GM04504 (cell line): ENCODE data around the gene WWOX.

Source experiments
- DNase-seq: peaks from one replicate; pipeline ENCODE4 v3.0.0-alpha.2; 2012; ENCODE audit warnings: low read depth

WWOX gene

GRCh38 chr16:78105517-78105916, 6.1 kb downstream of the WWOX start:
- DNase-seq: no peak

- DNase-seq: no peak
Observed at GRCh38 chr16:78106686-78107085, 7.2 kb downstream of the WWOX start.

DNA sequence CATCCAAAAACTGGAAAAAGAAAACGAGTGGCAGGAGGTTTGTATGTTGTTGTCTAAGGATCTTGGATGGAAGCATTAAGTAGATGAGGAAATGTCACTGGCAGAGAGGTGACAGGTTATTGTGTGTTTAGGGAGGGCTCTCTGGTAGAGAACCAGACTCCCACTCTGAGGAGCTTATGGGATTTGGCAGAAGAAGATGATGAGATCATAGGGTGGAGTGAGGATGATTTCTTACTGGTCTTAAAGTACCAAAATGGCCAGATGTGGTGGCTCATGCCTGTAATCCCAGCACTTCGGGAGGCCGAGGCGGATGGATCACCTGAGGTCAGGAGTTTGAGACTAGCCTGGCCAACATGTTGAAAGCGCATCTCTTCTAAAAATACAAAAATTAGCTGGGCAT, 9.0 kb downstream of the WWOX start:
- DNase-seq: no peak

DNA sequence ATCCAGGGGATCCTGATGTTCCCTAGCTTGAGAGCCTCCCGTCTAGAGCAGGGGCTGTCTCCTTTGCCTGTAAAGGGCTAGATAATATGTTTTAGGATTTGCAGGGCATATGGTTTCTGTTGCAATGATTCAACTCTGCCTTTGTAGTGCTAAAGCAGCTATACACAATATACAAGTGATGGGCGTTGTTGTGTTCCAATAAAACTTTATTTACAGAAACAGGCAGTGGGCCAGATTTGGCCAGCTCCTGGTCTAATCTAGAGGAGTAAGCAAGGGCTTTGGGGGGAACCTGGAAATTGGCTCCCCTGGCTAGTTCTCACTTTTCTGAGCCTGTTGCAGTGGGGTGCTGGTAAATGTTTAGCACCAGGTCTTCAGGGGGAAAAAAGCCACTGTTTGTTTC, 13.8 kb downstream of the WWOX start:
- DNase-seq: no peak

DNA sequence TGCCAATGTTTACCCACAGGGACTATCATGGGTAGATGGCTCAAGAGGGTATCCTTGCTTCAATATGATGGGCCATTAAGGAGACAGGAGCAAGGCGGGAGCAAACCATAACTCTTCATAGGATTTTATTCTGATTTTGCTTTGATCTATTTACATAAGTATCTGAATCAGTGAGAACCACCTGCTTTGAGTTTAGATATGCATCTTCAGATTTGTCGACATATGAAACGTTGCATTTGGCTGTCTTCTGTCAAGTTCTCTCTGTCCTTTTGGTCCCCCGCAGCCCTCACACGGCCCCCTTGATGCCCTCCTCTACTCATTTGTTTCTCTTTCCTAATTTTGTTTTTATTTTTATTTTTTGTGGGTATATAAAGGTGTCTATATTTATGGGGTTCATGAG, 16.2 kb downstream of the WWOX start:
- no peak for DNase-seq

DNA sequence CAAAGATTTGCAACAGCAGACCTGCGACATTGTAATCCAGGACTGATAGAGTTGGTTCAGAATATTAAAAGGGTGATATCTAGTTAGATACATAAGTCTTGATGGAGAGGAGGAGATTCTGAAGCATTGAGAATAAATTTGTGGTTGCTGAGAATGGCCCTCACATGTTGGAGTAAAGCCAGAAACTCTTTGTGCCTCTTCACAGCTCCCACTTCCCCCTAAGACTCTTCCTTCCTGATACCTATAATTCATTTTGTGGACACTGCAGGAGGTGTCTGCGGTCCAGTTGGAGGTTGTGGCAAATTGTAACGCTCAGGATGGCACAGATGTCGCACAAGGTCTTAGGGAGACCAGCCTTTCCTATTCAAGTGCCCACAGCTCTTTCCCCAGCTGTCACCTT, 17.5 kb downstream of the WWOX start:
- no peak for DNase-seq

GRCh38 chr16:78117391-78117790, 17.9 kb downstream of the WWOX start:
- DNase-seq: no peak

- no peak for DNase-seq
Observed at GRCh38 chr16:78118469-78119025, 19.1 kb downstream of the WWOX start.

DNA sequence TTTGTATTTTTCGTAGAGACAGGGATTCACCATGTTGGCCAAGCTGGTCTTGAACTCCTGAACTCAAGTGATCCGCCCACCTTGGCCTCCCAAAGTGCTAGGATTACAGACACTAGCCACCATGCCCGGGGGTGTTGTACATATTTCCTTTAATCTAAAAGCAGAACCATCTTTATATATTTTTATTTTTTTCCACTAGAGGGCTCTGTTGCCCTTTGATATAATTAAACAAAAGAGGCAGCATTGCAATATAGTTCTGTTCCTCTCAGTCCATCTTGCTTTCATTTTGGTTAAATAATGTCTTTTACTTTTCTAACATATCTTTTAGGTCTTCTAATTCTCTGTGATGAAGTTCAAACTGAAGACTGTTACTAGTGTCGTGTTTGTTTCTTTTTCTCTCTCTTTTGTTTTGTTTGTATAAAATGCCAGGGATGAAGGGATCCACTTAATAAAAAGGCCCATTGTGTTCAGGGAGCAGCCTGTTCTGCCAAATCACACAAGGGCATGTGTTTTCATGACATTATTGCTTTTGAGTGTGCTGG, 23.4 kb downstream of the WWOX start:
- peak; percentile 22 for DNase-seq

- no peak for DNase-seq
Observed at GRCh38 chr16:78125112-78125844, 25.8 kb downstream of the WWOX start.

DNA sequence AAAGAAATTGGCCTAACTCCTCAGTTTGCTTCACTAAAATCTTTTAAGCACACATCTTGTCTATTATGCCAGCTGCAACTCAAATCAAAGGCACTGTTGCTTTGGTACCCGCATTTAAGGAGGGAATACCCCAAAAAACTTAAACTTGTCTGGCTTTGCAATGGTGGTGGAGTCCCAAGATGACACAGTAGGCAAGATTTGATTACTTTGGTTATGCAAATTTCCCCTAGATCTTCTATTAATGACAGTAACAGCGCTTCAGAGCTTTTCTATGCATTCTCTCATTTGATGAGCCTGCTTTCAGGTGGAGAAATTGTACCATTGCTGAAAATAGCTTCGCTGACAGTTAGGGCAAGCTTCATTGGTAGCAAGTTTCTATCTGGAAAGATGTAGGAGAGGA, 27.2 kb downstream of the WWOX start:
- no peak for DNase-seq

DNA sequence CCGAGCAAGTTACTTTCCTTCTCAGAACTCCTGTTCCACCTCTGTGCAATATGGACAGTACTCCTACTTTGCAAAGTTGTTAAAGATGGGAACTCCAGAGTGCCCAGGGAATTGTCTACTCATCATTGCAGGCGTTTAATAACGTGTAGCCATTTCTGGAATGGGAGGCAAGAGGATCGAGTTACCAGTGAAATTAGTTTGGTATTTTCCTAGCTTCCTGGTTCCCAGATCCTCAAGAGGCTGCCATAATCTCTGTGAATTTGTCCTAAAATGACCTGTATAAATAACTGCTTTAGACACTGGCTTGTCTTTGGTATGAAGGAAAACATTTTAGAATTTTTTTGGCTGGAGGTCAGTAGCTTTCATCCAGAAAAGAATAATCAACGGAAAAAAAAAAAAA, 27.7 kb downstream of the WWOX start:
- peak; percentile 16 for DNase-seq

GRCh38 chr16:78128913-78129312, 29.5 kb downstream of the WWOX start:
- no peak for DNase-seq

GRCh38 chr16:78129349-78129748, 29.9 kb downstream of the WWOX start:
- no peak for DNase-seq

DNA sequence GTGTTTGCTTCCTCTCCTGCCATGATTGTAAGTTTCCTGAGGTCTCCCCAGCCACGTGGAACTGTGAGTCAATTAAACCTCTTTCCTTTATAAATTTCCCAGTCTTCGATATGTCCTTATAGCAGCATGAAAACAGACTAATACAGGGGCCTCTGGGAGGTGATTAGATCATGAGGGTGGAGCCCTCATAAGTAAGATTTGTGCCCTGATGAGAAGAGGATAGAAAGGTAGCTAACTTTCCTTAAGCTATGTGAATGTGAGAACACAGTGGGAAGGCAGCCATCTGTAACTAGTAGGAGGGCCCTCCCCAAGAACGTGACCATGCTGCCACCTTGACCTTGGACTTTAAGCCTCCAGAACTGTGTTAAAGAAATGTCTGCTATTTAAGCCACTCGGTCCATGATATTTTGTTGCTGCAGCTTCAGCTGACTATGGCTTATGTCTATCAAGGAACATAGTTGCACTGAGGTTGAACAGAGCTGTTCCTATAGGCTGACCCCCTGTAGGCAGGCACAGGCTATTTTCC, 30.7 kb downstream of the WWOX start:
- no peak for DNase-seq

DNA sequence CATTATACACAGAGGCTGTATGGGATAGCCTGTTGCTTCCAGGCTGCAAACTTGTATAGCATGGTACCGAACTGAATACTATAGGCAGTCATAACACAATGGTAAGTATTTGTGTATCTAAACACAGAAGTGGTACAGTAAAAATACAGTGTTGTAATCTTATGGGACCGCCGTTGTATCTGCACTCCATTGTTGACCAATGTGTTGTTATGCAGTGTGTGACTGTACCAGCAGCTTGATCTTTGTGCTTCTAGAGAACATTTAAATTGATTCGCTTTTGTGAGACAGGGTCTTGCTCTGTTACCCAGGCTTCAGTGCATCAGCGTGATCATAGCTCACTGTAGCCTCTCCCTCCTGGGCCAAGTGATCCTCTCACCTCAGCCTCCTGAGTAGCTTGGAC, 31.5 kb downstream of the WWOX start:
- DNase-seq: no peak

GRCh38 chr16:78133919-78134318, 34.5 kb downstream of the WWOX start:
- no peak for DNase-seq

GRCh38 chr16:78134944-78135619, 35.6 kb downstream of the WWOX start:
- no peak for DNase-seq

GRCh38 chr16:78137179-78137578, 37.7 kb downstream of the WWOX start:
- DNase-seq: no peak

DNA sequence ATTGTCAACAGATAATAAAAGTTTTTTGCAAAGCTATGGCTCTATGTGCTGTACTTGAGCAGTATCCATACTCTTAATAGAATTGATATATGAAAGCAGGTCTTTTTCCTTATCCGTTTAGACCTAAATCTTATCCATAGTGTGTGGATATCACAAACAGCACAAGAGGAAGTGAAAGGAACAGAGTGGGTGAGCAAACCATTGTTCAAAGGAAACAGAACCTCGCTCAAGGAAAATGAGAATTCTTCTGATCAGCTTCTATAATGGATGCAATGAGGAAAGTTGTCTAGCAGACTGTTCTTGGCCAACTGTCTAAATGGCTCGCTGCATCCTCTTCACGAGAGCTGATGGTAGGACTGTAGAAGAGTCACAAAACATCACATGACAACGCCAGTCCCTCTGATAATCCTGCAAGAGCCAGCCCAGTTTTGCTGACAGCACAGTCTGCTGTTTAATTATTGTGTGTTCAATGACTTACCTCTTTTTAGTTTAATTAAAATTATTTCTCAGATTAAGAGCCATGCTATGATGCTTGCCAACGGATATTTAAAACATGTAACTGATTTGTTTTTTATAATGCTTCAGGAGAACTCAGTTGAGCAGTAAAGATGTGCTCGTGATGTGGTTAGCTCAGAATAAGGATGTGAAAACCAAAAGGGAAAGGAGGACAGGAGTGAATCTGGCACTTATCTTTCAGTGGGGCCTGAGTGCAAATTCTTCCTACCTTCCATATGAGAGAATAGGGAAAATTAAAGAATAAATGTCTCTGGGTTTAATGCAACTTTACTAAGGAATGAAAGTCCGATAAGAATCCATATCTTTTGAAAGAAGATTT, 38.5 kb downstream of the WWOX start:
- DNase-seq: no peak

DNA sequence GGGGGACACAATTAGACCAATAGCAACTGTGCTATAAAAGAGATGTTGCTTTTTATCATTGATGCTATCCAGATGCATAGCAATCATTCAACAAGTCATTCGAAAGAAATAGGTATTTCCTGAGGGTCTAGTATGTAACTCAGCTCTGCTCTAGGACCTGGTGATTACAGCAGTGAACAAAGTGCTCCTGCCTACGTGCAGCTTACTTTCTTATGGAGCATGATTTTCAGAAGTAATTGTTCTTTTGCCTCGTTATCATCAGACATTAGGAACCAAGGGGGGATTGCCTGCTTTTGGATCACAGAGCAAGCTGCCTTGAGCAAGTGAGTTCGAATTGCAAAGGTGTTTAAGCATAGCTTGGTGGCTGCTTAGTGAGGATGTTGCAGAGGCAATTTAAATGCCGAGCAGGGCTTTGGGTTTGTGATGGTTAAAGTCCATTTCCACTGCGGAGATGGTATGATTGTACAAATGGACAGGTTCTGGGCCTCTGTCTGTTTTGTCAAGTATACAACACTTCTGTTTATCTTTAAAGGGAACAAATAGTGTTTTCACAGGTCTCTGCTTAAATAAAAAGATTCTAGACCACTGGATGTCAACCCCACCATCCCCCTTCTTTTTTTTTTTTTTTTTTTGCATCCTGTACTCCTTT, 41.5 kb downstream of the WWOX start:
- DNase-seq: no peak

GRCh38 chr16:78142788-78143187, 43.3 kb downstream of the WWOX start:
- DNase-seq: no peak
